Thyroid gland (tissue), 4 donors: ENCODE results near the gene FTCD.

ENCODE experiments used
- POLR2A ChIP-seq, 2 donors: fragments of 450-650 bp; IDR thresholded peaks; one replicate each; pipeline ENCODE4 v1.6.1; 2017; ENCODE audit warnings: antibody characterized with exemption in 2 of 2, mild to moderate bottlenecking in 2 of 2, moderate library complexity in 1 of 2
- TF ChIP-seq, protein P1 (sequence below), 6 experiments: fragments of 200-600 bp in 3 of 6; fragments of 450-650 bp in 3 of 6; sonication (generic) in 3 of 6; IDR thresholded peaks; one replicate each; pipeline ENCODE4 v1.5.1; 2016 to 2019; ENCODE audit warnings: antibody characterized with exemption in 6 of 6, mild to moderate bottlenecking in 2 of 6, inconsistent platforms in 1 of 6, moderate library complexity in 1 of 6

DNA sequence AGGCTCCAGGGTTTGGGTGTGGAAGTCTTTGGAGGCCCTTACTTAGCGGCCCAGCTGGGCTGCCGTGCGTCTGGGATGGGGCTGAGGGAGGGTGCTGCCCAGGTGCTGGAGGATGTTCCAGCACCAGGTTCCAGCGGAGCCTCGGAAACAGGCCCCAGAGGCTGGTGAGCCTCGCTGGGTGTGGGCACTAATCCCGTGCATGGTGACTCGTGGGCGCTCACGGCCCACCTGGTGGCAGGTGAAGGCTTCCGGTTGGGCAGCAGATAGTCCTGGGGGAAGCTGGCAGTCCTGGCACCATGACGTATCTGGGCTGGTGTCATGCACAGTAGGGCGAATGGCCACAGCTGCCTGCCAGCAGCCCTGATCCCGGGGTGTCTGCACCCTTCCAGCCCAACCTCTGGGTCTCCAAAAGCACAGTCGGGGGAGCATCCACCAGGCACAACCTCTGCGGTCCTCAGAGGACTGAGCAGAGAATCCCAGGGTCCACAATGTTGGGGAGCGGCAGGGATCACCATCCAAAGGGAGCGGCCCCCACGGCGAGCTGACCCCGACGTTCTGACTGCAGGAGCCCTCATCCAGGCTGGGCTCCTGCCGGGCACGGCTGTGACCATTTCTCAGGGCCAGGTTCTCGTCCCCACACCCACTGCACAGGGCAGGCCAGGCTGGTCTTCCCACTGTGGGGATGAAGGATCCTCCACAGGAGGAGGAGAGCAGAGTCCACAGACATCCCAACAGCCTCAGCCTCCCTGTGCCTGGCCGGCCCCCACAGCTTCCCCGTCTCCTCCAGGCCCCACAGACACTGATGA lies 25.3 kb downstream of the FTCD start:
- TF ChIP-seq, protein P1, sequence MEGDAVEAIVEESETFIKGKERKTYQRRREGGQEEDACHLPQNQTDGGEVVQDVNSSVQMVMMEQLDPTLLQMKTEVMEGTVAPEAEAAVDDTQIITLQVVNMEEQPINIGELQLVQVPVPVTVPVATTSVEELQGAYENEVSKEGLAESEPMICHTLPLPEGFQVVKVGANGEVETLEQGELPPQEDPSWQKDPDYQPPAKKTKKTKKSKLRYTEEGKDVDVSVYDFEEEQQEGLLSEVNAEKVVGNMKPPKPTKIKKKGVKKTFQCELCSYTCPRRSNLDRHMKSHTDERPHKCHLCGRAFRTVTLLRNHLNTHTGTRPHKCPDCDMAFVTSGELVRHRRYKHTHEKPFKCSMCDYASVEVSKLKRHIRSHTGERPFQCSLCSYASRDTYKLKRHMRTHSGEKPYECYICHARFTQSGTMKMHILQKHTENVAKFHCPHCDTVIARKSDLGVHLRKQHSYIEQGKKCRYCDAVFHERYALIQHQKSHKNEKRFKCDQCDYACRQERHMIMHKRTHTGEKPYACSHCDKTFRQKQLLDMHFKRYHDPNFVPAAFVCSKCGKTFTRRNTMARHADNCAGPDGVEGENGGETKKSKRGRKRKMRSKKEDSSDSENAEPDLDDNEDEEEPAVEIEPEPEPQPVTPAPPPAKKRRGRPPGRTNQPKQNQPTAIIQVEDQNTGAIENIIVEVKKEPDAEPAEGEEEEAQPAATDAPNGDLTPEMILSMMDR (IDR thresholded peaks at IDR 0.05) = no peak
- no peak for TF ChIP-seq POLR2A (IDR thresholded peaks at IDR 0.05)
